Measurements from ENCODE around the gene FOXR2. TPM values are rescaled to one million over a fixed set of nuclear protein-coding genes. Genes with fewer than 3 reads are reported as not detected.

FOXR2 gene
- total and polyA plus RNA-seq, 2 of the 4 experiments (the other 2 are of a cell fraction): not detected

DNA sequence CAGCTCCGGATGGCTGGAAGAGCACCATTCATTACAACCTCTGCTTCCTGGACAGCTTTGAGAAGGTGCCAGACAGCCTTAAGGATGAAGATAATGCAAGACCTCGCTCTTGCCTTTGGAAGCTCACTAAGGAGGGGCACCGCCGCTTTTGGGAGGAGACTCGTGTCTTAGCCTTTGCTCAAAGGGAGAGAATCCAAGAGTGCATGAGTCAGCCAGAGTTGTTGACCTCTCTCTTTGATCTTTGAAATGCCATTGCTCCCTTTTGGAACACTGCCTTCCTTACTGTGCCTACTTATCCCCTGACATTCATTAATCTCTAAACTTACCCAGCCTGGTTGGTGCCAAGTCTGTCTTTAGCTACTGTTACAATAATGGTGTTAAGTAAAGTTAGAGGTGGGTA, 1.2 kb downstream of the FOXR2 start:
- Histone ChIP-seq H3K14ac (replicated peaks; ENCODE audit: low read depth, low read length) (no peak overlapping the region), H3K23ac (ENCODE audit: low read depth, low read length) (no peak overlapping the region), H3K27me3 (ENCODE audit: control insufficient read depth, insufficient read depth, low read length) (no peaks in the 10 kb centered on the region), H2BK120ac (ENCODE audit: low read depth, low read length) (no peak overlapping the region), H3K4me1 (ENCODE audit: control insufficient read depth, insufficient read depth, low read length) (no peaks in the 10 kb centered on the region), H4K91ac (ENCODE audit: insufficient read depth, low read depth, low read length) (no peak overlapping the region), H3K9me1 (ENCODE audit: insufficient read depth, low read length) (no peaks in the 10 kb centered on the region), H3K79me1 (ENCODE audit: low read depth in 1 of 2, low read length in 2 of 2) (no peaks in the 10 kb centered on the region), H3K9me3 (ENCODE audit: control insufficient read depth, insufficient read depth, low read length) (no peaks in the 10 kb centered on the region), H3K4me3 (ENCODE audit: insufficient read depth, low read depth, low read length) (no peak overlapping the region), H3K18ac (ENCODE audit: low read depth, low read length) (no peak overlapping the region), H3K4ac (ENCODE audit: low read depth, low read length) (no peak overlapping the region), H4K5ac (ENCODE audit: low read depth, low read length) (no peak overlapping the region), H2AK5ac (ENCODE audit: low read depth, low read length) (no peak overlapping the region), H3K27ac (ENCODE audit: insufficient read depth, low read length) (no peak overlapping the region), H3K56ac (ENCODE audit: extremely low read depth, insufficient read depth, low read length) (no peak overlapping the region), H3K9ac (ENCODE audit: low read depth, low read length) (no peak overlapping the region), H2BK15ac (ENCODE audit: low read depth, low read length) (no peak overlapping the region), H3K4me2 (ENCODE audit: low read depth, low read length) (no peak overlapping the region), H3K36me3 (ENCODE audit: control insufficient read depth, insufficient read depth, low read length) (no peaks in the 10 kb centered on the region), H2BK5ac (ENCODE audit: low read depth, low read length, poor library complexity, severe bottlenecking) (no peak overlapping the region), H2AFZ (replicated peaks; ENCODE audit: low read length, poor library complexity) (no peak overlapping the region), H4K8ac (ENCODE audit: low read depth in 2 of 2, low read length in 2 of 2) (no peak overlapping the region), H2BK20ac (ENCODE audit: low read depth, low read length) (no peak overlapping the region), H4K20me1 (ENCODE audit: insufficient read depth, low read length) (no peaks in the 10 kb centered on the region), H2AK9ac (replicated peaks; ENCODE audit: low read depth, low read length, poor library complexity) (no peak overlapping the region)
- BruUV-seq (replicated peaks): no TSS peak
- TF ChIP-seq MXI1 (IDR thresholded peaks at IDR 0.05; ENCODE audit: borderline replicate concordance, low read depth, low read length) (no peak), RAD21 (IDR thresholded peaks at IDR 0.05; ENCODE audit: low read length) (no peak)
- POLR2A ChIA-PET (ENCODE audit: unreplicated experiment): no interaction called here
- in situ Hi-C loops (cut with MboI; ENCODE audit: low sequenced_read_pairs): no loop called here
- DNase-seq (no peak), ATAC-seq (ENCODE audit: low read depth) (no peak)
- 59% methylated on average over 5 of the region's 5 CpGs; no CpG with 5 or more reads in 1 of the 2 experiments for WGBS, 2 experiments (ENCODE audit: extremely low coverage in 2 of 2, insufficient read length in 1 of 2)
- intact Hi-C loops (cut with micrococcal nuclease): no loop called here
- CTCF ChIA-PET: no interaction called here
- dilution Hi-C loops (cut with HindIII; ENCODE audit: low sequenced_read_pairs, unreplicated experiment): no loop called here

Data from IMR-90 (cell line).